ENCODE data around the gene GLRB. TPM values are rescaled to one million over a fixed set of nuclear protein-coding genes. Genes with fewer than 3 reads are reported as not detected.

Gene GLRB
- total RNA-seq, 1 experiment from 2014 or later = 13.5 TPM

- Histone ChIP-seq H3K36me3 (peaks cover 8% of the 10 kb centered on the region; the same call in 1 of the 2 replicates), H3K9me3 (replicated peaks) (no peaks in the 10 kb centered on the region), H3K4me1 (replicated peaks) (peaks cover 6% of the 10 kb centered on the region), H3K27me3 (replicated peaks) (no peaks in the 10 kb centered on the region), H3K27ac (no peak overlapping the region), H3K4me3 (no peak overlapping the region)
- DNase-seq (ENCODE audit: low read depth in 1 of 2, low spot score in 2 of 2) = no peak
Observed at GRCh38 chr4:157080605-157081004, 4.7 kb downstream of the GLRB start.

- H3K4me1 ChIP-seq (replicated peaks) = no peaks in the 10 kb centered on the region
- DNase-seq (ENCODE audit: low read depth in 1 of 2, low spot score in 2 of 2) = no peak
- no peaks in the 10 kb centered on the region for H3K36me3 ChIP-seq
Observed at GRCh38 chr4:157095716-157096115, 19.8 kb downstream of the GLRB start.

GRCh38 chr4:157096439-157096838, 20.5 kb downstream of the GLRB start:
- Histone ChIP-seq H3K4me3 (no peak overlapping the region), H3K4me1 (replicated peaks) (no peaks in the 10 kb centered on the region), H3K27me3 (replicated peaks) (no peaks in the 10 kb centered on the region), H3K36me3 (no peaks in the 10 kb centered on the region), H3K27ac (no peak overlapping the region), H3K9me3 (replicated peaks) (no peaks in the 10 kb centered on the region)
- no peak for DNase-seq (ENCODE audit: low read depth in 1 of 2, low spot score in 2 of 2)

More at GRCh38 chr4:157095716-157096115, 19.8 kb downstream of the GLRB start:
- H3K9me3 ChIP-seq (replicated peaks) = no peaks in the 10 kb centered on the region
- H3K27ac ChIP-seq = no peak overlapping the region
- H3K4me3 ChIP-seq = no peak overlapping the region
- H3K27me3 ChIP-seq (replicated peaks) = no peaks in the 10 kb centered on the region

- H3K27me3 ChIP-seq (replicated peaks) = no peaks in the 10 kb centered on the region
Observed at GRCh38 chr4:157099506-157099905, 23.6 kb downstream of the GLRB start.

GRCh38 chr4:157104541-157104940, 28.6 kb downstream of the GLRB start:
- no peaks in the 10 kb centered on the region for H3K4me1 ChIP-seq (replicated peaks)
- no peaks in the 10 kb centered on the region for H3K27me3 ChIP-seq (replicated peaks)
- no peak overlapping the region for H3K4me3 ChIP-seq
- no peak overlapping the region for H3K27ac ChIP-seq
- H3K36me3 ChIP-seq = no peaks in the 10 kb centered on the region
- no peaks in the 10 kb centered on the region for H3K9me3 ChIP-seq (replicated peaks)
- DNase-seq (ENCODE audit: low read depth in 1 of 2, low spot score in 2 of 2) = no peak

More at GRCh38 chr4:157099506-157099905, 23.6 kb downstream of the GLRB start:
- no peak for DNase-seq (ENCODE audit: low read depth in 1 of 2, low spot score in 2 of 2)
- H3K27ac ChIP-seq = no peak overlapping the region
- H3K36me3 ChIP-seq = no peaks in the 10 kb centered on the region
- H3K4me3 ChIP-seq = no peak overlapping the region
- H3K9me3 ChIP-seq (replicated peaks) = no peaks in the 10 kb centered on the region
- H3K4me1 ChIP-seq (replicated peaks) = no peaks in the 10 kb centered on the region

GRCh38 chr4:157114671-157115070, 38.7 kb downstream of the GLRB start:
- H3K36me3 ChIP-seq = 0 out of 2 replicates have a peak, but pooled peaks cover 6% of the 10 kb centered on the region
- no peak overlapping the region for H3K4me3 ChIP-seq

GRCh38 chr4:157115613-157116335, 39.8 kb downstream of the GLRB start:
- Histone ChIP-seq H3K27me3 (replicated peaks) (no peaks in the 10 kb centered on the region), H3K9me3 (replicated peaks) (no peaks in the 10 kb centered on the region), H3K27ac (peak overlapping the region; percentile 84), H3K4me3 (no peak overlapping the region), H3K4me1 (replicated peaks) (peaks cover 30% of the 10 kb centered on the region), H3K36me3 (0 out of 2 replicates have a peak, but pooled peaks cover 6% of the 10 kb centered on the region)
- peak in 1 of 2 experiments; percentile 78 for DNase-seq (ENCODE audit: low read depth in 1 of 2, low spot score in 2 of 2)

More at GRCh38 chr4:157114671-157115070, 38.7 kb downstream of the GLRB start:
- Histone ChIP-seq H3K27me3 (replicated peaks) (no peaks in the 10 kb centered on the region), H3K4me1 (replicated peaks) (peaks cover 30% of the 10 kb centered on the region), H3K9me3 (replicated peaks) (no peaks in the 10 kb centered on the region), H3K27ac (no peak overlapping the region)
- no peak for DNase-seq (ENCODE audit: low read depth in 1 of 2, low spot score in 2 of 2)

GRCh38 chr4:157121401-157121800, 45.5 kb downstream of the GLRB start:
- Histone ChIP-seq H3K27me3 (replicated peaks) (no peaks in the 10 kb centered on the region), H3K9me3 (replicated peaks) (no peaks in the 10 kb centered on the region), H3K4me1 (replicated peaks) (peaks cover 8% of the 10 kb centered on the region), H3K36me3 (0 out of 2 replicates have a peak, but pooled peaks cover 6% of the 10 kb centered on the region), H3K4me3 (no peak overlapping the region), H3K27ac (no peak overlapping the region)
- DNase-seq (ENCODE audit: low read depth in 1 of 2, low spot score in 2 of 2) = no peak

GRCh38 chr4:157127571-157127970, 51.6 kb downstream of the GLRB start:
- Histone ChIP-seq H3K27ac (no peak overlapping the region), H3K4me3 (no peak overlapping the region), H3K4me1 (replicated peaks) (no peaks in the 10 kb centered on the region), H3K36me3 (no peaks in the 10 kb centered on the region), H3K9me3 (replicated peaks) (no peaks in the 10 kb centered on the region), H3K27me3 (replicated peaks) (no peaks in the 10 kb centered on the region)
- DNase-seq (ENCODE audit: low read depth in 1 of 2, low spot score in 2 of 2) = no peak

- no peak overlapping the region for H3K27ac ChIP-seq
- DNase-seq (ENCODE audit: low read depth in 1 of 2, low spot score in 2 of 2) = peak in 1 of 2 experiments; percentile 21
- no peaks in the 10 kb centered on the region for H3K4me1 ChIP-seq (replicated peaks)
- H3K36me3 ChIP-seq = no peaks in the 10 kb centered on the region
- H3K4me3 ChIP-seq = no peak overlapping the region
- H3K9me3 ChIP-seq (replicated peaks) = no peaks in the 10 kb centered on the region
- H3K27me3 ChIP-seq (replicated peaks) = no peaks in the 10 kb centered on the region
Observed at GRCh38 chr4:157128395-157128794, 52.4 kb downstream of the GLRB start.

- no peaks in the 10 kb centered on the region for H3K27me3 ChIP-seq (replicated peaks)
- no peak overlapping the region for H3K27ac ChIP-seq
- no peaks in the 10 kb centered on the region for H3K36me3 ChIP-seq
- H3K9me3 ChIP-seq (replicated peaks) = no peaks in the 10 kb centered on the region
- DNase-seq (ENCODE audit: low read depth in 1 of 2, low spot score in 2 of 2) = no peak
- no peaks in the 10 kb centered on the region for H3K4me1 ChIP-seq (replicated peaks)
- no peak overlapping the region for H3K4me3 ChIP-seq
Observed at GRCh38 chr4:157141976-157142375, 66.0 kb downstream of the GLRB start.

- no peaks in the 10 kb centered on the region for H3K9me3 ChIP-seq (replicated peaks)
- H3K4me1 ChIP-seq (replicated peaks) = no peaks in the 10 kb centered on the region
- H3K27ac ChIP-seq = no peak overlapping the region
- no peaks in the 10 kb centered on the region for H3K27me3 ChIP-seq (replicated peaks)
- H3K4me3 ChIP-seq = no peak overlapping the region
- no peaks in the 10 kb centered on the region; the same call in 1 of the 2 replicates for H3K36me3 ChIP-seq
- no peak for DNase-seq (ENCODE audit: low read depth in 1 of 2, low spot score in 2 of 2)
Observed at GRCh38 chr4:157143369-157143768, 67.4 kb downstream of the GLRB start.

- no peaks in the 10 kb centered on the region; the same call in 1 of the 2 replicates for H3K36me3 ChIP-seq
- no peak for DNase-seq (ENCODE audit: low read depth in 1 of 2, low spot score in 2 of 2)
Observed at GRCh38 chr4:157151711-157152110, 75.8 kb downstream of the GLRB start.

GRCh38 chr4:157165935-157166610, 90.1 kb downstream of the GLRB start:
- H3K4me3 ChIP-seq = no peak overlapping the region
- H3K36me3 ChIP-seq = no peaks in the 10 kb centered on the region
- H3K27me3 ChIP-seq (replicated peaks) = no peaks in the 10 kb centered on the region
- H3K9me3 ChIP-seq (replicated peaks) = no peaks in the 10 kb centered on the region
- DNase-seq (ENCODE audit: low read depth in 1 of 2, low spot score in 2 of 2) = no peak
- H3K27ac ChIP-seq = no peak overlapping the region
- no peaks in the 10 kb centered on the region for H3K4me1 ChIP-seq (replicated peaks)

More at GRCh38 chr4:157151711-157152110, 75.8 kb downstream of the GLRB start:
- Histone ChIP-seq H3K27ac (no peak overlapping the region), H3K27me3 (replicated peaks) (no peaks in the 10 kb centered on the region), H3K9me3 (replicated peaks) (no peaks in the 10 kb centered on the region), H3K4me3 (no peak overlapping the region), H3K4me1 (replicated peaks) (no peaks in the 10 kb centered on the region)

Measured in SJSA1 (cell line).